ENCODE measurements around the gene CNTD1. TPM values are rescaled to one million over a fixed set of nuclear protein-coding genes. Genes with fewer than 3 reads are reported as not detected.

Gene CNTD1
- total and polyA plus RNA-seq, 2 experiments from 2014 or later = 1.2 to 2.4 TPM

GRCh38 chr17:42809250-42809649, 10.6 kb downstream of the CNTD1 start:
- Histone ChIP-seq H2AFZ (no peak overlapping the region), H3K4me1 (ENCODE audit: insufficient read depth) (peaks cover 21% of the 10 kb centered on the region), H3K27ac (no peak overlapping the region), H3K9me2 (replicated peaks; ENCODE audit: insufficient read depth) (no peaks in the 10 kb centered on the region), H3K4me2 (no peak overlapping the region), H3K36me3 (replicated peaks; ENCODE audit: insufficient read depth, low read depth) (no peaks in the 10 kb centered on the region), H3K9me3 (ENCODE audit: low read depth) (no peaks in the 10 kb centered on the region), H3K79me2 (no peaks in the 10 kb centered on the region), H3K27me3 (no peaks in the 10 kb centered on the region), H4K20me1 (ENCODE audit: insufficient read depth, poor library complexity, severe bottlenecking) (no peaks in the 10 kb centered on the region), H3K4me3 (no peak overlapping the region)
- 67% methylated on average over 3 of the region's 3 CpGs for WGBS (ENCODE audit: low lambda C conversion rate, missing lambda C conversion rate)
- no peak for DNase-seq (ENCODE audit: low spot score)
- TF ChIP-seq, protein P1, sequence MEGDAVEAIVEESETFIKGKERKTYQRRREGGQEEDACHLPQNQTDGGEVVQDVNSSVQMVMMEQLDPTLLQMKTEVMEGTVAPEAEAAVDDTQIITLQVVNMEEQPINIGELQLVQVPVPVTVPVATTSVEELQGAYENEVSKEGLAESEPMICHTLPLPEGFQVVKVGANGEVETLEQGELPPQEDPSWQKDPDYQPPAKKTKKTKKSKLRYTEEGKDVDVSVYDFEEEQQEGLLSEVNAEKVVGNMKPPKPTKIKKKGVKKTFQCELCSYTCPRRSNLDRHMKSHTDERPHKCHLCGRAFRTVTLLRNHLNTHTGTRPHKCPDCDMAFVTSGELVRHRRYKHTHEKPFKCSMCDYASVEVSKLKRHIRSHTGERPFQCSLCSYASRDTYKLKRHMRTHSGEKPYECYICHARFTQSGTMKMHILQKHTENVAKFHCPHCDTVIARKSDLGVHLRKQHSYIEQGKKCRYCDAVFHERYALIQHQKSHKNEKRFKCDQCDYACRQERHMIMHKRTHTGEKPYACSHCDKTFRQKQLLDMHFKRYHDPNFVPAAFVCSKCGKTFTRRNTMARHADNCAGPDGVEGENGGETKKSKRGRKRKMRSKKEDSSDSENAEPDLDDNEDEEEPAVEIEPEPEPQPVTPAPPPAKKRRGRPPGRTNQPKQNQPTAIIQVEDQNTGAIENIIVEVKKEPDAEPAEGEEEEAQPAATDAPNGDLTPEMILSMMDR (IDR thresholded peaks at IDR 0.05; ENCODE audit: poor library complexity) = no peak
- TF ChIP-seq EZH2 (IDR thresholded peaks at IDR 0.05; ENCODE audit: borderline replicate concordance) (no peak), EZH2phosphoT487 (IDR thresholded peaks at IDR 0.05; ENCODE audit: low read depth, severe bottlenecking, unreplicated experiment) (no peak)

- Histone ChIP-seq H3K27me3 (no peaks in the 10 kb centered on the region), H3K4me2 (no peak overlapping the region), H3K4me1 (ENCODE audit: insufficient read depth) (no peaks in the 10 kb centered on the region), H4K20me1 (ENCODE audit: insufficient read depth, poor library complexity, severe bottlenecking) (no peaks in the 10 kb centered on the region), H3K79me2 (peaks cover 2% of the 10 kb centered on the region), H2AFZ (no peak overlapping the region), H3K27ac (no peak overlapping the region), H3K4me3 (no peak overlapping the region), H3K9me2 (replicated peaks; ENCODE audit: insufficient read depth) (no peaks in the 10 kb centered on the region), H3K36me3 (replicated peaks; ENCODE audit: insufficient read depth, low read depth) (peaks cover 6% of the 10 kb centered on the region), H3K9me3 (ENCODE audit: low read depth) (no peaks in the 10 kb centered on the region)
- TF ChIP-seq EZH2phosphoT487 (IDR thresholded peaks at IDR 0.05; ENCODE audit: low read depth, severe bottlenecking, unreplicated experiment) = no peak
- no peak for TF ChIP-seq EZH2 (IDR thresholded peaks at IDR 0.05; ENCODE audit: borderline replicate concordance)
- TF ChIP-seq, protein P1 (IDR thresholded peaks at IDR 0.05; ENCODE audit: poor library complexity) = no peak
- DNase-seq (ENCODE audit: low spot score) = no peak
- 93% methylated on average over 8 of the region's 8 CpGs for WGBS (ENCODE audit: low lambda C conversion rate, missing lambda C conversion rate)
Observed at GRCh38 chr17:42814633-42815399, 16.2 kb downstream of the CNTD1 start.

DNA sequence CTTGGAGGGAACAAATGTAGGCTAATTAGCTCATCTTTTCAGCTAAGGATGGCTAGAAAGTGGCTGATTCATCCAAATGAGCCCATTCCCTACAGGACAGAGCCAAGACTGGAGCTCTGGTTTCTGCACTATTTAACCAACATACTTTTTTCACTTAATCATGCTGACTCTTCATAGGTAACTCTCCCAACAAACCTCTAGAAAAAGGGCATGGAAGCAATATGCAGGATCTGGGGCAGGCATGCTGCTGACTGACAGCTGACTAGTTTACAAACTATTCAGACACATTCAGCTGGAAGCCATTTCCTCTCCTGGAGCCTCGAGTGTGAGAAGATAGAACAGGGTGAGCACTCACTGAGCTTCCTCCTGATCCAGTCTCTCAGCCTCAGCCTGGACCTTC, 19.2 kb downstream of the CNTD1 start:
- Histone ChIP-seq H3K36me3 (replicated peaks; ENCODE audit: insufficient read depth, low read depth) (peaks cover 6% of the 10 kb centered on the region), H3K4me3 (no peak overlapping the region)

More for the DNA sequence above, 19.2 kb downstream of the CNTD1 start:
- 65% methylated on average over 1 of the region's 1 CpG for WGBS (ENCODE audit: low lambda C conversion rate, missing lambda C conversion rate)
- no peaks in the 10 kb centered on the region for H3K9me2 ChIP-seq (replicated peaks; ENCODE audit: insufficient read depth)
- TF ChIP-seq EZH2 (IDR thresholded peaks at IDR 0.05; ENCODE audit: borderline replicate concordance) = no peak
- TF ChIP-seq, protein P1 (IDR thresholded peaks at IDR 0.05; ENCODE audit: poor library complexity) = no peak
- TF ChIP-seq EZH2phosphoT487 (IDR thresholded peaks at IDR 0.05; ENCODE audit: low read depth, severe bottlenecking, unreplicated experiment) = no peak
- no peak for DNase-seq (ENCODE audit: low spot score)
- no peaks in the 10 kb centered on the region for H4K20me1 ChIP-seq (ENCODE audit: insufficient read depth, poor library complexity, severe bottlenecking)
- no peaks in the 10 kb centered on the region for H3K27me3 ChIP-seq
- no peak overlapping the region for H2AFZ ChIP-seq
- H3K27ac ChIP-seq = no peak overlapping the region
- H3K4me2 ChIP-seq = no peak overlapping the region
- peaks cover 29% of the 10 kb centered on the region for H3K79me2 ChIP-seq
- no peaks in the 10 kb centered on the region for H3K9me3 ChIP-seq (ENCODE audit: low read depth)
- peaks cover 2% of the 10 kb centered on the region for H3K4me1 ChIP-seq (ENCODE audit: insufficient read depth)

Data from hepatocyte (in vitro differentiated cells).